NCI-H2227 (cell line): ENCODE data around the gene NGDN.

Experiments
- DNase-seq: peaks from one replicate; lab custom pipeline; 2025; ENCODE audit not compliant: unreplicated experiment; lab: John Stamatoyannopoulos, UW

NGDN gene

GRCh38 chr14:23468704-23469126 is 788 bp upstream of the NGDN start:
- no peak for DNase-seq

GRCh38 chr14:23469906-23470403 is 452 bp downstream of the NGDN start:
- DNase-seq = no peak

GRCh38 chr14:23470947-23471346 is 1.4 kb downstream of the NGDN start:
- DNase-seq = no peak

GRCh38 chr14:23478109-23478759 is 8.7 kb downstream of the NGDN start:
- DNase-seq = peak; percentile 77

GRCh38 chr14:23481362-23481970 is 12.0 kb downstream of the NGDN start:
- no peak for DNase-seq

- peak; percentile 58 for DNase-seq
Measured at GRCh38 chr14:23481979-23482822, 12.7 kb downstream of the NGDN start.

GRCh38 chr14:23482823-23483148 is 13.3 kb downstream of the NGDN start:
- peak; percentile 55 for DNase-seq

GRCh38 chr14:23483236-23483854 is 13.8 kb downstream of the NGDN start:
- peak; percentile 91 for DNase-seq

- no peak for DNase-seq
Measured at GRCh38 chr14:23485326-23485725, 15.8 kb downstream of the NGDN start.

- no peak for DNase-seq
Measured at GRCh38 chr14:23486036-23486435, 16.5 kb downstream of the NGDN start.

- no peak for DNase-seq
Measured at GRCh38 chr14:23487216-23487615, 17.7 kb downstream of the NGDN start.

GRCh38 chr14:23492618-23493272 is 23.2 kb downstream of the NGDN start:
- peak; percentile 16 for DNase-seq

GRCh38 chr14:23494223-23494622 is 24.7 kb downstream of the NGDN start:
- DNase-seq = peak; percentile 92

- peak; percentile 64 for DNase-seq
Measured at GRCh38 chr14:23512156-23512555, 42.7 kb downstream of the NGDN start.

- DNase-seq = peak; percentile 40
Measured at GRCh38 chr14:23513005-23513817, 43.7 kb downstream of the NGDN start.

- DNase-seq = no peak
Measured at GRCh38 chr14:23513818-23514643, 44.5 kb downstream of the NGDN start.

- DNase-seq = no peak
Measured at GRCh38 chr14:23514644-23514957, 45.1 kb downstream of the NGDN start.

- no peak for DNase-seq
Measured at GRCh38 chr14:23517650-23518326, 48.3 kb downstream of the NGDN start.

- peak; percentile 24 for DNase-seq
Measured at GRCh38 chr14:23518709-23519108, 49.2 kb downstream of the NGDN start.
